Upper lobe of left lung (tissue), 6 donors: Measurements from ENCODE around the gene TCERG1L. TPM values are rescaled to one million over a fixed set of nuclear protein-coding genes. Genes with fewer than 3 reads are reported as not detected.

Experiments
- ATAC-seq, 2 donors: fragments of 200-7000 bp; cut with Tn5 transposase; one replicate each; pipeline ENCODE4 v1.9.1; 2022; ENCODE audit warnings: mild to moderate bottlenecking in 2 of 2, moderate library complexity in 2 of 2; ENCODE audit not compliant: low FRiP score in 2 of 2
- DNase-seq, 2 donors: peaks; one replicate each; pipeline ENCODE4 v3.0.0-alpha.2; 2019 to 2020
- H3K27ac ChIP-seq, 4 donors: fragments of 200-600 bp; sonication (generic); one replicate each; pipeline ENCODE4 v1.5.1; 2016 to 2019
- H3K27me3 ChIP-seq, 4 donors: fragments of 200-600 bp; sonication (generic); one replicate each; pipeline ENCODE4 v1.5.1; 2017 to 2019
- H3K36me3 ChIP-seq, 4 donors: fragments of 200-600 bp; sonication (generic); one replicate each; pipeline ENCODE4 v1.5.1; 2016 to 2019
- H3K4me1 ChIP-seq, 4 donors: fragments of 200-600 bp; sonication (generic); one replicate each; pipeline ENCODE4 v1.5.1; 2018 to 2019
- H3K4me3 ChIP-seq, 4 donors: fragments of 200-600 bp; sonication (generic); one replicate each; pipeline ENCODE4 v1.5.1; 2017 to 2019; ENCODE audit warnings: mild to moderate bottlenecking in 2 of 4, moderate library complexity in 1 of 4
- H3K9me3 ChIP-seq, 4 donors: fragments of 200-600 bp; sonication (generic); one replicate each; pipeline ENCODE4 v1.5.1; 2018 to 2019
- EP300 ChIP-seq, 4 donors: sonication (generic); formaldehyde crosslinking; IDR thresholded peaks; one replicate each; pipeline ENCODE4 v1.5.1; 2017; ENCODE audit warnings: antibody characterized with exemption in 4 of 4, control low read depth in 2 of 4
- POLR2A ChIP-seq, 4 donors: fragments of 450-650 bp; IDR thresholded peaks; one replicate each; pipeline ENCODE4 v1.5.1; 2016 to 2017; ENCODE audit warnings: antibody characterized with exemption in 4 of 4, mild to moderate bottlenecking in 2 of 4
- POLR2AphosphoS5 ChIP-seq, 2 donors: sonication (generic); formaldehyde crosslinking; IDR thresholded peaks; one replicate each; pipeline ENCODE4 v1.5.1; 2017; ENCODE audit warnings: antibody characterized with exemption in 2 of 2
- WGBS, 2 donors: methylation state at CpG; one replicate each; pipeline ENCODE4 v1.1.5; 2017 to 2018; 5-methylcytosine and 5-hydroxymethylcytosine counted together
- total RNA-seq, 6 donors: library from RNA; depleted of rRNA in 4 of 6; stranded (reverse); fragments of >200 nt in 4 of 6; gene quantifications; one replicate each; pipeline versions ENCODE4 v1.1.0 to v1.2.1, GENCODE V29; 2016 to 2021
- TF ChIP-seq, protein P1 (sequence below), 6 experiments: fragments of 450-650 bp in 4 of 6; fragments of 200-600 bp in 2 of 6; sonication (generic) in 2 of 6; IDR thresholded peaks; one replicate each; pipeline ENCODE4 v1.5.1; 2016 to 2019; ENCODE audit warnings: antibody characterized with exemption in 6 of 6
- donor health status: DM: no; HTN: no; CAD: no; lungs with moderate emphysema.
- donor health status: DM: no; HTN: yes; CAD: no; lungs with severe emphysema.

The TCERG1L gene
- total RNA-seq, 6 donors from 2014 or later, result 0.10 TPM; not detected in 5

DNA sequence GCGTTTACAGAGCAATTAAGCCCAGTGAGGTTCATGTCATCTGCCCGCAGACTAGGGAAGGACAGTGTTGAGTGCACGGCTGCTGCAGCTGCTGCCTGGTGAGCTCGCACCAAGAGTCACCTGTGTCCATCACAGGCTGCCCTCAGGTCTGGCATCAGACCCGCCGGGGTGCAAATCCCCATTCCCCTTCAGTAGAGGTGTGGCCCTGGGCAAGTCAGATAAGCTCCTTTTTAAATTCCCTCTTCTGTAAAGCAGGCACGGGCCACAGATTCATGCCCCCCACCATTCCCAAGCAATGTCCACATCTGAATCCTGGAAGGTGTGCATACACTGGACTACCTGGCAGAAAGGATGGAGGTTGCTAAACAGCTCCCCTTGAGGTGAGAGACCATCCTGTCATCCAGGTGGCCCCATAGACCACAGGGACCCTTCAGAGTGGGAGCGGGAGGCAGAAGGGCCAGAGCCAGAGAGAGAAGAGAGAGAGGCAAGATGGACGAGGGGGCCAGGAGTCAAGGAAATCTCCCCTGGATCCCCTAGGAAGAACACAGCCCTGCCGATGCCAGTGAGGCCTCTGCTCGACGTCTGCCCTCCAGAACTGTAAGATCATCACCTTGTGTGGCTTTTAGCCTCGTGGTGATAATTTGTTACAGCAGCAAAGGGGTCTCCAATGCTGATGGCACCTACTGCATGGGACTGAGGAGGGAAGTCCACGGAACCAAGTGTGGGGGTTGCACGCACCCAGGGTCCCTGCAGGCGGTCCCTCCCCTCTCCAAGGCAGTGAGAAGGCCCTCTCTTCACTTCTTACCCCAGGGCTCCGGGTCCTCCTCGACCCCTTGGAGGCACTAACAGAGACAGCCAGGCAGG lies 168.8 kb downstream of the TCERG1L start:
- H3K4me3 ChIP-seq, result no peak overlapping the region
- WGBS, 2 donors, result 72 to 75% methylated on average over 15 to 18 of the region's 18 CpGs
- no peak overlapping the region for H3K27ac ChIP-seq
- DNase-seq (no peak), ATAC-seq (no peak)
- no peaks in the 10 kb centered on the region for H3K4me1 ChIP-seq
- no peaks in the 10 kb centered on the region for H3K36me3 ChIP-seq
- TF ChIP-seq POLR2A (IDR thresholded peaks at IDR 0.05) (no peak), EP300 (IDR thresholded peaks at IDR 0.05) (no peak), POLR2AphosphoS5 (IDR thresholded peaks at IDR 0.05) (no peak)
- TF ChIP-seq, protein P1, sequence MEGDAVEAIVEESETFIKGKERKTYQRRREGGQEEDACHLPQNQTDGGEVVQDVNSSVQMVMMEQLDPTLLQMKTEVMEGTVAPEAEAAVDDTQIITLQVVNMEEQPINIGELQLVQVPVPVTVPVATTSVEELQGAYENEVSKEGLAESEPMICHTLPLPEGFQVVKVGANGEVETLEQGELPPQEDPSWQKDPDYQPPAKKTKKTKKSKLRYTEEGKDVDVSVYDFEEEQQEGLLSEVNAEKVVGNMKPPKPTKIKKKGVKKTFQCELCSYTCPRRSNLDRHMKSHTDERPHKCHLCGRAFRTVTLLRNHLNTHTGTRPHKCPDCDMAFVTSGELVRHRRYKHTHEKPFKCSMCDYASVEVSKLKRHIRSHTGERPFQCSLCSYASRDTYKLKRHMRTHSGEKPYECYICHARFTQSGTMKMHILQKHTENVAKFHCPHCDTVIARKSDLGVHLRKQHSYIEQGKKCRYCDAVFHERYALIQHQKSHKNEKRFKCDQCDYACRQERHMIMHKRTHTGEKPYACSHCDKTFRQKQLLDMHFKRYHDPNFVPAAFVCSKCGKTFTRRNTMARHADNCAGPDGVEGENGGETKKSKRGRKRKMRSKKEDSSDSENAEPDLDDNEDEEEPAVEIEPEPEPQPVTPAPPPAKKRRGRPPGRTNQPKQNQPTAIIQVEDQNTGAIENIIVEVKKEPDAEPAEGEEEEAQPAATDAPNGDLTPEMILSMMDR (IDR thresholded peaks at IDR 0.05), result no peak
- no peaks in the 10 kb centered on the region for H3K9me3 ChIP-seq
- H3K27me3 ChIP-seq, result no peaks in the 10 kb centered on the region

DNA sequence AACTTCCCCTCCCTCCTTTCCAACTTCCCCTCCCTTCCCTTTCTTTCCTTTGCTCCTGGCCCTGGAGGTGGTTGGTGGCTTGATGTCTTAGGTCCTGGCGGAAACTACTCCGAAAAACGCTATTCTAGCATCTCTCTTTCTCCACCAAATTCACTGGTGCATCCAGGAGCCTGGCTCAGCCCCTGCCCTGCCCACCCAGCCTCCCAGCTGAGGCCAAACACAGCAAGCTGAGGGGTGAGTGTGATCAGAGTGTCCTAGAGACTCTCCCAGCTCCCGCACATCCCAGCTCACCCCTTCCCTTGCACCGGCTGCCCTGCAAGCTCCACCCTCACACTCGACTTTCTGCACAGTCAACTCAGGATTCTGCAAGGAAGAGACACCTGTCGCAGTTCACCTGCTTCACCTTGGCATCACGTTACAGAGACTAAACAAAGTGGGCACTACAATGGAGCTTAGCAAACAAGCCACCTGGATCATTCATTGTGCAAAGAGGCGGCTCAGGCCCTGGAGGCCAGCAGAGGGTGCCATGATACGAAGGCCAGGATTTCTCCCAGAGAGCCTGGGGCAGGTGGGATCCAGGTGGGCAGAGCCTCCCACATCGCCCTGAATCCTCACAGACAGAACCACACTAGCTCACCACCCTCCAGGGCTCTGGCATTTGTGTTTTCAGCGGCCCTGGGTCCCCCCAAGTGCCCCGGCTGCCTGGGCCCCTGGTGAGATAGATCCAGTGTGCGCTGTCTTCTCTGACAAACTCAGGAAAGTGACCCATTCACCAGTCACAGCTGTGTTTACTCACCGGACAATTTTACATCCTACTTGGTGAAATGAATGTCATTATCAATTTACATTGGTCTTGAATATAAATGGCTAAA lies 169.6 kb downstream of the TCERG1L start:
- DNase-seq (no peak), ATAC-seq (no peak)
- H3K27ac ChIP-seq, result no peak overlapping the region
- no peaks in the 10 kb centered on the region for H3K4me1 ChIP-seq
- no peak overlapping the region for H3K4me3 ChIP-seq
- WGBS, 2 donors, result 64 to 70% methylated on average over 11 to 15 of the region's 15 CpGs
- no peaks in the 10 kb centered on the region for H3K36me3 ChIP-seq
- H3K27me3 ChIP-seq, result no peaks in the 10 kb centered on the region
- TF ChIP-seq POLR2A (IDR thresholded peaks at IDR 0.05) (no peak), POLR2AphosphoS5 (IDR thresholded peaks at IDR 0.05) (no peak), EP300 (IDR thresholded peaks at IDR 0.05) (no peak)
- TF ChIP-seq, protein P1 (IDR thresholded peaks at IDR 0.05), result no peak
- H3K9me3 ChIP-seq, result no peaks in the 10 kb centered on the region

DNA sequence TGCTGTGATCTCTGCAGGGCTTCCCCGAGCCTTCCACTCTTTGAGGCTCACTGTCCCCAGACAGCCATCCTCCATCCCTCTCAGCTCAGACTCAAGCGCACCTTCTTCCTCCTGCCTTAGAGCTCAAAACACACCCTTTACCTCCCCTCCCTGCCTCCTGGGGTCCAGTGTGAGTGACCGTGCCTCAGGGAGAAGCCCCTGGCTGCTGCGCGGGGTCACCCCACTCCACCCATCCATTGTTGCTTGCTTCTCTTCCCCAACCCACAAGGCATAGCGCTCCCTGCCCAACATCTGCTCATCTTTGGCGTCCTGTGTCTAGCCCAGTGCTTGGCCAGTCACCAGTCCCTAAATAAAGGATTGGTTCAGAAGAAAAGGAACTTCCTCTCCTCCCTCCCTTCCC lies 170.3 kb downstream of the TCERG1L start:
- Histone ChIP-seq H3K9me3 (no peaks in the 10 kb centered on the region), H3K36me3 (no peaks in the 10 kb centered on the region), H3K4me1 (no peaks in the 10 kb centered on the region), H3K27me3 (no peaks in the 10 kb centered on the region), H3K27ac (no peak overlapping the region), H3K4me3 (no peak overlapping the region)
- 75 to 81% methylated on average over 7 of the region's 7 CpGs for WGBS, 2 donors
- ATAC-seq, result no peak
- TF ChIP-seq POLR2AphosphoS5 (IDR thresholded peaks at IDR 0.05) (no peak), POLR2A (IDR thresholded peaks at IDR 0.05) (no peak), EP300 (IDR thresholded peaks at IDR 0.05) (no peak)
- TF ChIP-seq, protein P1 (IDR thresholded peaks at IDR 0.05), result no peak
- no peak for DNase-seq

DNA sequence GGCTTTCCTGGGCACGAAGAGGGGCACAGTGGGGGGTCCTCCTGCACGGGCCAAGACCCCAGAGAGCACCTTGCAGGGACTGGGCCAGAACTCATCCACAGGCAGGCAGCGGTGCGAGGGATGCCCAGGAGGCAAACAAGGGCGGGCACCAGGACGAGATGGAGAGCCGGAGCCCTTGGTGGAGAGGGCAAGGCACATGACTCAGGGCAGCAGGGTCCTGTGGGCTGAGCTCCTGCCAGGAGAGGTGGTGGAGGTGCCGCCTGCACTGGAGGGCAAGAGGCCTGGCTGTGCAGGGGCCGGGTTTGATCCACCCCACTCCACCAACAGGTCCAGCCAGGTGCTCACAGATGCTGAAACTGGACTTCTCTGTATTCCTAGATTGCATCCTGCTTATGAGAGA lies 170.9 kb downstream of the TCERG1L start:
- H3K36me3 ChIP-seq, result no peaks in the 10 kb centered on the region
- TF ChIP-seq EP300 (IDR thresholded peaks at IDR 0.05) (no peak), POLR2A (IDR thresholded peaks at IDR 0.05) (no peak), POLR2AphosphoS5 (IDR thresholded peaks at IDR 0.05) (no peak)
- TF ChIP-seq, protein P1 (IDR thresholded peaks at IDR 0.05), result no peak
- H3K9me3 ChIP-seq, result no peaks in the 10 kb centered on the region
- H3K27me3 ChIP-seq, result no peaks in the 10 kb centered on the region
- H3K27ac ChIP-seq, result no peak overlapping the region
- H3K4me1 ChIP-seq, result no peaks in the 10 kb centered on the region
- WGBS, 2 donors, result 77 to 84% methylated on average over 9 of the region's 9 CpGs
- ATAC-seq (no peak), DNase-seq (no peak)
- no peak overlapping the region for H3K4me3 ChIP-seq
